Liver (tissue), 2 donors: Measurements from ENCODE around the gene CLIC1.

Experiments used
- CTCF ChIP-seq: fragments of 150-350 bp; IDR thresholded peaks from 2 replicates; pipeline ENCODE4 v1.5.1; 2017; ENCODE audit warnings: improper control_type of control experiment, low read depth, low read length; ENCODE audit not compliant: missing input control
- MAX ChIP-seq: IDR thresholded peaks from 2 replicates; pipeline ENCODE4 v1.6.1; 2016; ENCODE audit warnings: antibody characterized with exemption
- donor health status: healthy.

- TF ChIP-seq CTCF: no peak
- no peak for TF ChIP-seq MAX
Measured at GRCh38 chr6:31741815-31742214, 5.5 kb upstream of the CLIC1 start.
